MM.1S (cell line): ENCODE measurements around the gene PPP1R3E.

Experiments
- DNase-seq: peaks from one replicate; pipeline ENCODE4 v3.0.0-alpha.2; 2015
- H2AFZ ChIP-seq: fragments of 300-600 bp; sonication (generic); 2 replicates; pipeline ENCODE4 v1.6.0; 2016; ENCODE audit warnings: antibody characterized with exemption, low read length
- H3F3A ChIP-seq: fragments of 300-600 bp; sonication (generic); 2 replicates; pipeline ENCODE4 v1.6.1; 2016; ENCODE audit warnings: mild to moderate bottlenecking, antibody characterized with exemption, low read length, moderate library complexity, mixed read lengths; ENCODE audit not compliant: insufficient read depth
- H3K27ac ChIP-seq: fragments of 300-600 bp; sonication (generic); 2 replicates; pipeline ENCODE4 v1.5.1; 2016; ENCODE audit warnings: mild to moderate bottlenecking, low read length
- H3K27me3 ChIP-seq: fragments of 300-600 bp; sonication (generic); replicated peaks from 2 replicates; pipeline ENCODE4 v1.6.0; 2016; ENCODE audit warnings: low read length; ENCODE audit not compliant: insufficient read depth
- H3K36me3 ChIP-seq: fragments of 300-600 bp; sonication (generic); replicated peaks from 2 replicates; pipeline ENCODE4 v1.6.1; 2016; ENCODE audit warnings: mild to moderate bottlenecking, low read length, mixed read lengths; ENCODE audit not compliant: insufficient read depth
- H3K4me1 ChIP-seq: fragments of 300-600 bp; sonication (generic); 2 replicates; pipeline ENCODE4 v1.6.1; 2016; ENCODE audit warnings: low read length, mixed read lengths
- H3K4me2 ChIP-seq: fragments of 300-600 bp; sonication (generic); 2 replicates; pipeline ENCODE4 v1.6.0; 2016; ENCODE audit warnings: low read depth, low read length
- H3K4me3 ChIP-seq: fragments of 300-600 bp; sonication (generic); 2 replicates; pipeline ENCODE4 v1.5.1; 2016; ENCODE audit warnings: low read length, mixed read lengths
- H3K79me2 ChIP-seq: fragments of 300-600 bp; sonication (generic); 2 replicates; pipeline ENCODE4 v1.6.1; 2016; ENCODE audit warnings: mixed run types, low read length, mixed read lengths
- H3K9ac ChIP-seq: fragments of 300-600 bp; sonication (generic); 2 replicates; pipeline ENCODE4 v1.6.1; 2016; ENCODE audit warnings: low read length, mixed read lengths
- H3K9me2 ChIP-seq: fragments of 300-600 bp; sonication (generic); replicated peaks from 2 replicates; pipeline ENCODE4 v1.6.1; 2016; ENCODE audit warnings: mild to moderate bottlenecking, low read length, mixed read lengths; ENCODE audit not compliant: insufficient read depth
- H3K9me3 ChIP-seq: fragments of 300-600 bp; sonication (generic); replicated peaks from 2 replicates; pipeline ENCODE4 v1.6.1; 2016; ENCODE audit warnings: mild to moderate bottlenecking, low read length, mixed read lengths; ENCODE audit not compliant: insufficient read depth
- H4K20me1 ChIP-seq: fragments of 300-600 bp; sonication (generic); 2 replicates; pipeline ENCODE4 v1.6.1; 2016; ENCODE audit warnings: mild to moderate bottlenecking, low read length, moderate library complexity, mixed read lengths; ENCODE audit not compliant: insufficient read depth
- EZH2 ChIP-seq: fragments of 300-600 bp; sonication (generic); optimal IDR thresholded peaks from 2 replicates; pipeline ENCODE3; 2017; ENCODE audit warnings: low read depth, mild to moderate bottlenecking, antibody characterized with exemption, low read length, mixed read lengths
- EZH2phosphoT487 ChIP-seq: fragments of 300-600 bp; sonication (generic); IDR thresholded peaks from 2 replicates; pipeline ENCODE4 v1.6.1; 2018; ENCODE audit warnings: antibody characterized with exemption, low read length
- TF ChIP-seq, protein P1 (sequence below): fragments of 300-600 bp; sonication (generic); IDR thresholded peaks from 2 replicates; pipeline ENCODE4 v1.5.1; 2016; ENCODE audit warnings: antibody characterized with exemption, low read length, mixed read lengths

Gene PPP1R3E

DNA sequence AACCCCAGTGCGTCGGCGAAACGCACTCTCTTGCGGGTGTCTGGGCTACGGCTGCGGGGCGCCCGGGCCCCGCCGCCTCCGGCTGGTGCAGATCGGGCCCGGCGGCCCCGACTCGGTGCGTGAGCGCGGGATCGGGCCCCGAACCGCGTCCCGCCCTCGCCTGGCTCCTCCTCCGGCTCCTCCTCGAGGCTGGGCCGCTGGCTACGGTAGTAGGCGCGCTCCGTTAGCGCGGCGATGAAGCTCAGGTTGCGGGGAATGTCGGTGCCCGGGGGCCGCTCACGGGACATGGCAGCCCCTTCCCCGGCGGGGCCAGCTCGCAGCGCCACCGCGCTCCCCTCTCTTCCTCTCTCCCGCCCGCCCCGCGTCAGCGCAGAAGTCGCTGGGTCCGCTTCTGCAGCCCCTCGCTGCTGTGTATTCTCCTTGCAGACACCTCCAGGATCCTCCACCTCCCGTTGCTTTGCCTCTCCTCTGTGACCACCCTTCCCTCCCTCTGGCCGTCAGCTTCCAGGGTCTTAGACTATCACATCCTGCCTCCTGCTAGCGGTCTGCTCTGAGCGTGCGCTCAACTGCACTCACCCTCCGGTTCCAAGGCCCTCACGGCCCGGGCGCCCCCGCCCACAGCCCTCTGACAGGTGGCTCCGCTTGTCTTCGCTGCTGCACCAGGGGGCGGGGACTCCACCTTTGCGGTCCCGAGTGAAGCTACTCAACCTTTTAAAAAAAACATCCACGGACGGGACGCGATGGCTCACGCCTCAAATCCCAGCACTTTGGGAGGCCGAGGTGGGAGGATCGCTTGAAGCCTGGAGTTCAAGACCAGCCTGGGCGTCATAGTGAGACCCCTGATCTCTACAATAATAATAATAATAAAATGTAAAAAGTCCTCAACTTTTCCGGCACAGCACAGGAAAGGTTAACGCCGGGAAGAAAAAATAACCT, at the start of gene PPP1R3E:
PPP1R3E (minus strand) TSS at position 570 of the 936 bp plus-strand sequence; CDS start at position 287, 283 bp downstream.
- Histone ChIP-seq H3K27me3 (no peaks in the 10 kb centered on the region), H4K20me1 (no peaks in the 10 kb centered on the region), H3K4me3 (peak within 1 kb of the TSS; percentile 76), H3F3A (peaks cover 8% of the 10 kb centered on the region), H3K4me2 (peak within 1 kb of the TSS; percentile 87), H3K9me2 (no peaks in the 10 kb centered on the region), H3K36me3 (no peaks in the 10 kb centered on the region), H3K9ac (peak within 1 kb of the TSS; percentile 91), H2AFZ (peak within 1 kb of the TSS; percentile 65), H3K79me2 (peaks cover 5% of the 10 kb centered on the region; the same call in 1 of the 2 replicates), H3K9me3 (no peaks in the 10 kb centered on the region), H3K4me1 (no peaks in the 10 kb centered on the region), H3K27ac (peak within 1 kb of the TSS; percentile 91)
- peak; percentile 84 for DNase-seq
- TF ChIP-seq, protein P1, sequence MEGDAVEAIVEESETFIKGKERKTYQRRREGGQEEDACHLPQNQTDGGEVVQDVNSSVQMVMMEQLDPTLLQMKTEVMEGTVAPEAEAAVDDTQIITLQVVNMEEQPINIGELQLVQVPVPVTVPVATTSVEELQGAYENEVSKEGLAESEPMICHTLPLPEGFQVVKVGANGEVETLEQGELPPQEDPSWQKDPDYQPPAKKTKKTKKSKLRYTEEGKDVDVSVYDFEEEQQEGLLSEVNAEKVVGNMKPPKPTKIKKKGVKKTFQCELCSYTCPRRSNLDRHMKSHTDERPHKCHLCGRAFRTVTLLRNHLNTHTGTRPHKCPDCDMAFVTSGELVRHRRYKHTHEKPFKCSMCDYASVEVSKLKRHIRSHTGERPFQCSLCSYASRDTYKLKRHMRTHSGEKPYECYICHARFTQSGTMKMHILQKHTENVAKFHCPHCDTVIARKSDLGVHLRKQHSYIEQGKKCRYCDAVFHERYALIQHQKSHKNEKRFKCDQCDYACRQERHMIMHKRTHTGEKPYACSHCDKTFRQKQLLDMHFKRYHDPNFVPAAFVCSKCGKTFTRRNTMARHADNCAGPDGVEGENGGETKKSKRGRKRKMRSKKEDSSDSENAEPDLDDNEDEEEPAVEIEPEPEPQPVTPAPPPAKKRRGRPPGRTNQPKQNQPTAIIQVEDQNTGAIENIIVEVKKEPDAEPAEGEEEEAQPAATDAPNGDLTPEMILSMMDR = no peak
- TF ChIP-seq EZH2phosphoT487 = no peak
- TF ChIP-seq EZH2 = no peak

- DNase-seq = no peak
- Histone ChIP-seq H3K9ac (no peak overlapping the region), H3K9me3 (no peaks in the 10 kb centered on the region), H3F3A (no peaks in the 10 kb centered on the region), H3K9me2 (no peaks in the 10 kb centered on the region), H3K4me3 (no peak overlapping the region), H3K27me3 (peaks cover 5% of the 10 kb centered on the region), H3K27ac (no peak overlapping the region), H3K79me2 (no peaks in the 10 kb centered on the region), H2AFZ (no peak overlapping the region), H3K4me1 (no peaks in the 10 kb centered on the region), H4K20me1 (no peaks in the 10 kb centered on the region), H3K36me3 (no peaks in the 10 kb centered on the region), H3K4me2 (no peak overlapping the region)
- TF ChIP-seq EZH2phosphoT487 = no peak
- TF ChIP-seq, protein P1 = no peak
- TF ChIP-seq EZH2 = no peak
Observed at GRCh38 chr14:23351681-23352505, 49.2 kb upstream of the PPP1R3E start.

GRCh38 chr14:23349156-23349845, 46.6 kb upstream of the PPP1R3E start:
- H3K9me3 ChIP-seq = no peaks in the 10 kb centered on the region
- no peaks in the 10 kb centered on the region for H3K9me2 ChIP-seq
- no peaks in the 10 kb centered on the region for H4K20me1 ChIP-seq
- H3K4me2 ChIP-seq = no peak overlapping the region
- H3K27me3 ChIP-seq = peaks cover 5% of the 10 kb centered on the region
- no peaks in the 10 kb centered on the region for H3F3A ChIP-seq
- H2AFZ ChIP-seq = no peak overlapping the region
- H3K4me1 ChIP-seq = no peaks in the 10 kb centered on the region
- no peak for DNase-seq
- no peaks in the 10 kb centered on the region for H3K36me3 ChIP-seq
- H3K27ac ChIP-seq = no peak overlapping the region
- H3K79me2 ChIP-seq = no peaks in the 10 kb centered on the region
- H3K9ac ChIP-seq = no peak overlapping the region
- TF ChIP-seq EZH2phosphoT487 = no peak
- no peak for TF ChIP-seq EZH2
- TF ChIP-seq, protein P1 = no peak
- H3K4me3 ChIP-seq = no peak overlapping the region
